ENCODE data around the gene SEC16A. TPM values are rescaled to one million over a fixed set of nuclear protein-coding genes. Genes with fewer than 3 reads are reported as not detected.

Gene SEC16A
- total RNA-seq, 1 donor, result 38.4 TPM

GRCh38 chr9:136401173-136401922, 81.5 kb downstream of the SEC16A start:
- no peak overlapping the region for H3K4me2 ChIP-seq (ENCODE audit: insufficient read depth, low read length)
- no peak for TF ChIP-seq CTCF (IDR thresholded peaks at IDR 0.05; ENCODE audit: extremely low read depth, low read depth, low read length)
- no peak overlapping the region for H3K4me3 ChIP-seq (ENCODE audit: insufficient read depth, low read length)
- H3K36me3 ChIP-seq (ENCODE audit: insufficient read depth, low read length), result peaks cover 61% of the 10 kb centered on the region
- H2AFZ ChIP-seq (ENCODE audit: low read length), result no peak overlapping the region
- H3K4me1 ChIP-seq (ENCODE audit: insufficient read depth, low read length), result peaks cover 14% of the 10 kb centered on the region
- peak overlapping the region; percentile 58 for H3K27ac ChIP-seq (ENCODE audit: low read depth, low read length)
- no peak for DNase-seq (ENCODE audit: insufficient read length, low spot score, missing footprints)
- H4K20me1 ChIP-seq (ENCODE audit: insufficient read depth, low read length), result peaks cover 21% of the 10 kb centered on the region
- no peaks in the 10 kb centered on the region for H3K9me3 ChIP-seq (ENCODE audit: low read depth, low read length)
- H3K27me3 ChIP-seq (ENCODE audit: insufficient read depth, low read length), result no peaks in the 10 kb centered on the region
- H3K79me2 ChIP-seq (ENCODE audit: insufficient read depth, low read length), result peaks cover 31% of the 10 kb centered on the region

- TF ChIP-seq CTCF (IDR thresholded peaks at IDR 0.05; ENCODE audit: extremely low read depth, low read depth, low read length), result peak; percentile 76
- H3K79me2 ChIP-seq (ENCODE audit: insufficient read depth, low read length), result peaks cover 33% of the 10 kb centered on the region
- H3K27ac ChIP-seq (ENCODE audit: low read depth, low read length), result peak within 1 kb of the TSS; percentile 58
- H3K4me1 ChIP-seq (ENCODE audit: insufficient read depth, low read length), result peaks cover 14% of the 10 kb centered on the region
- peak within 1 kb of the TSS; percentile 91 for H3K4me3 ChIP-seq (ENCODE audit: insufficient read depth, low read length)
- H3K4me2 ChIP-seq (ENCODE audit: insufficient read depth, low read length), result peak within 1 kb of the TSS; percentile 93
- H3K36me3 ChIP-seq (ENCODE audit: insufficient read depth, low read length), result peaks cover 61% of the 10 kb centered on the region
- DNase-seq (ENCODE audit: insufficient read length, low spot score, missing footprints), result peak; percentile 100
- no peaks in the 10 kb centered on the region for H3K27me3 ChIP-seq (ENCODE audit: insufficient read depth, low read length)
- peak within 1 kb of the TSS; percentile 95 for H2AFZ ChIP-seq (ENCODE audit: low read length)
- H3K9me3 ChIP-seq (ENCODE audit: low read depth, low read length), result no peaks in the 10 kb centered on the region
- H4K20me1 ChIP-seq (ENCODE audit: insufficient read depth, low read length), result peaks cover 21% of the 10 kb centered on the region
Observed at GRCh38 chr9:136400038-136400834, 82.6 kb downstream of the SEC16A start, which contains the start of gene SNAPC4. Gene SNAPC4, minus strand, starts transcription at chr9:136400170. Its CDS starts 1,742 bp downstream, at chr9:136398428.

GRCh38 chr9:136399176-136400037, 83.4 kb downstream of the SEC16A start:
- Histone ChIP-seq H3K79me2 (ENCODE audit: insufficient read depth, low read length) (peaks cover 33% of the 10 kb centered on the region), H3K4me1 (ENCODE audit: insufficient read depth, low read length) (peaks cover 14% of the 10 kb centered on the region), H2AFZ (ENCODE audit: low read length) (peak overlapping the region; percentile 62), H3K36me3 (ENCODE audit: insufficient read depth, low read length) (peaks cover 60% of the 10 kb centered on the region), H4K20me1 (ENCODE audit: insufficient read depth, low read length) (peaks cover 21% of the 10 kb centered on the region), H3K27me3 (ENCODE audit: insufficient read depth, low read length) (no peaks in the 10 kb centered on the region), H3K9me3 (ENCODE audit: low read depth, low read length) (no peaks in the 10 kb centered on the region), H3K27ac (ENCODE audit: low read depth, low read length) (peak overlapping the region; percentile 33), H3K4me3 (ENCODE audit: insufficient read depth, low read length) (peak overlapping the region; percentile 91), H3K4me2 (ENCODE audit: insufficient read depth, low read length) (peak overlapping the region; percentile 93)
- DNase-seq (ENCODE audit: insufficient read length, low spot score, missing footprints), result peak; percentile 92
- no peak for TF ChIP-seq CTCF (IDR thresholded peaks at IDR 0.05; ENCODE audit: extremely low read depth, low read depth, low read length)

Measured in osteoblast (primary cell).